ENCODE results near the gene PPP2R5A.

Gene PPP2R5A

DNA sequence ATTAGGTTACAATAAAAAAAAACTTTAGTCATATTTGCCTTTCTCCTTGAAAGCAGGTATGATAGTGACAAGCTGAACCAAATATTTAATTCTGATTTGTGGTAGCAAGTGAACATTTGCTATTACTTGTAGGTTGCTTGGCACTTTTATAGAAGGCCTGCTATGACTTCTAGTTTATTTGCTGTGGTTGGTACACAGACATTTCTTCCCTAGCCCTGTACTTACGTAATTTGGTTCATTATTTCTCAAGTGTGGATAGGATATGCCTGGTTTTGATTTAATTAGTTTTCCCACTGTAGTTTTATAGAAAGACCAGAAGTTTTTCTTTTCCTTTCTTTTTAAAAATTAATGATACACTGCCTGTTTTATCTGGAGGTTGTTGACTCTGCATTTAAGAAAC is 55.9 kb downstream of the PPP2R5A start:
- H3K27ac ChIP-seq: peak overlapping the region; percentile 25
- no peaks in the 10 kb centered on the region for H3K9me3 ChIP-seq
- H3K27me3 ChIP-seq: no peaks in the 10 kb centered on the region
- H3K36me3 ChIP-seq: peaks cover 77% of the 10 kb centered on the region
- H3K4me3 ChIP-seq (ENCODE audit: low read depth in 1 of 2, low read length in 1 of 2): no peak overlapping the region
- TF ChIP-seq, protein P1, sequence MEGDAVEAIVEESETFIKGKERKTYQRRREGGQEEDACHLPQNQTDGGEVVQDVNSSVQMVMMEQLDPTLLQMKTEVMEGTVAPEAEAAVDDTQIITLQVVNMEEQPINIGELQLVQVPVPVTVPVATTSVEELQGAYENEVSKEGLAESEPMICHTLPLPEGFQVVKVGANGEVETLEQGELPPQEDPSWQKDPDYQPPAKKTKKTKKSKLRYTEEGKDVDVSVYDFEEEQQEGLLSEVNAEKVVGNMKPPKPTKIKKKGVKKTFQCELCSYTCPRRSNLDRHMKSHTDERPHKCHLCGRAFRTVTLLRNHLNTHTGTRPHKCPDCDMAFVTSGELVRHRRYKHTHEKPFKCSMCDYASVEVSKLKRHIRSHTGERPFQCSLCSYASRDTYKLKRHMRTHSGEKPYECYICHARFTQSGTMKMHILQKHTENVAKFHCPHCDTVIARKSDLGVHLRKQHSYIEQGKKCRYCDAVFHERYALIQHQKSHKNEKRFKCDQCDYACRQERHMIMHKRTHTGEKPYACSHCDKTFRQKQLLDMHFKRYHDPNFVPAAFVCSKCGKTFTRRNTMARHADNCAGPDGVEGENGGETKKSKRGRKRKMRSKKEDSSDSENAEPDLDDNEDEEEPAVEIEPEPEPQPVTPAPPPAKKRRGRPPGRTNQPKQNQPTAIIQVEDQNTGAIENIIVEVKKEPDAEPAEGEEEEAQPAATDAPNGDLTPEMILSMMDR (IDR thresholded peaks at IDR 0.05): no peak
- no peaks in the 10 kb centered on the region for H3K4me1 ChIP-seq (ENCODE audit: control insufficient read depth in 1 of 2, insufficient read depth in 1 of 2, low read depth in 1 of 2, low read length in 1 of 2)

GRCh38 chr1:212344905-212345304 is 59.7 kb downstream of the PPP2R5A start:
- H3K36me3 ChIP-seq: peaks cover 87% of the 10 kb centered on the region
- TF ChIP-seq, protein P1 (IDR thresholded peaks at IDR 0.05): no peak

DNA sequence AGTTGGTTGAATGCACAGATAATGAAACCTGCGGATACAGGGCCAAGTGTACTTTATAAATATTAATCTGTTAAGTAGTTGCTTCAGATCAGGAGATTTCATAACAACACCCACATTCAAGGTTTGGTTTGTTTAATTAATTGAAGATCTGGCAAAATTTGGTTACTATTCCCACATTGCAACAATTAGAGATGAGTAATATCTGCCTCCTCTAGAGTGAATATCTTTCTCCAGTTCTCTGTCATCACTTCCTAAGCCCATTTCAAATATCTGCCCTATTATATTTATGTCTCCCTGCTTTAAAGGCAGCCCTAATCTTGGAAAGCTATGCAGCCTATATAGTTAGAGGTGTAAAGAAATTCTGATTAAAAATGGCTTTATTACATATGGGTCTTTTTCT is 61.4 kb downstream of the PPP2R5A start:
- H3K27ac ChIP-seq: no peak overlapping the region
- H3K4me3 ChIP-seq (ENCODE audit: low read depth in 1 of 2, low read length in 1 of 2): no peak overlapping the region
- no peaks in the 10 kb centered on the region for H3K4me1 ChIP-seq (ENCODE audit: control insufficient read depth in 1 of 2, insufficient read depth in 1 of 2, low read depth in 1 of 2, low read length in 1 of 2)
- TF ChIP-seq, protein P1 (IDR thresholded peaks at IDR 0.05): no peak
- H3K27me3 ChIP-seq: no peaks in the 10 kb centered on the region
- peaks cover 96% of the 10 kb centered on the region for H3K36me3 ChIP-seq
- no peaks in the 10 kb centered on the region for H3K9me3 ChIP-seq

More at GRCh38 chr1:212344905-212345304, 59.7 kb downstream of the PPP2R5A start:
- Histone ChIP-seq H3K27ac (no peak overlapping the region), H3K9me3 (no peaks in the 10 kb centered on the region), H3K4me3 (ENCODE audit: low read depth in 1 of 2, low read length in 1 of 2) (no peak overlapping the region), H3K27me3 (no peaks in the 10 kb centered on the region), H3K4me1 (ENCODE audit: control insufficient read depth in 1 of 2, insufficient read depth in 1 of 2, low read depth in 1 of 2, low read length in 1 of 2) (no peaks in the 10 kb centered on the region)

- no peak overlapping the region for H3K4me3 ChIP-seq (ENCODE audit: low read depth in 1 of 2, low read length in 1 of 2)
- no peaks in the 10 kb centered on the region for H3K9me3 ChIP-seq
- H3K27me3 ChIP-seq: no peaks in the 10 kb centered on the region
- TF ChIP-seq, protein P1 (IDR thresholded peaks at IDR 0.05): no peak
- peaks cover 84% of the 10 kb centered on the region for H3K36me3 ChIP-seq
- H3K4me1 ChIP-seq (ENCODE audit: control insufficient read depth in 1 of 2, insufficient read depth in 1 of 2, low read depth in 1 of 2, low read length in 1 of 2): no peaks in the 10 kb centered on the region
- no peak overlapping the region for H3K27ac ChIP-seq
Measured at GRCh38 chr1:212351588-212352362, 66.6 kb downstream of the PPP2R5A start.

GRCh38 chr1:212353181-212353580 is 68.0 kb downstream of the PPP2R5A start:
- H3K4me3 ChIP-seq (ENCODE audit: low read depth in 1 of 2, low read length in 1 of 2): no peak overlapping the region
- no peak overlapping the region for H3K27ac ChIP-seq
- no peaks in the 10 kb centered on the region for H3K27me3 ChIP-seq
- no peaks in the 10 kb centered on the region for H3K4me1 ChIP-seq (ENCODE audit: control insufficient read depth in 1 of 2, insufficient read depth in 1 of 2, low read depth in 1 of 2, low read length in 1 of 2)
- H3K9me3 ChIP-seq: no peaks in the 10 kb centered on the region
- TF ChIP-seq, protein P1 (IDR thresholded peaks at IDR 0.05): no peak
- peaks cover 84% of the 10 kb centered on the region for H3K36me3 ChIP-seq

All from neutrophil (primary cell).